ENCODE measurements around the gene MGME1. TPM values are rescaled to one million over a fixed set of nuclear protein-coding genes. Genes with fewer than 3 reads are reported as not detected.

The MGME1 gene
- total and polyA plus RNA-seq, 2 of the 13 experiments (the other 11 are each of a cell fraction or from before 2014, with no cell fraction given), result 36.7 to 66.6 TPM

DNA sequence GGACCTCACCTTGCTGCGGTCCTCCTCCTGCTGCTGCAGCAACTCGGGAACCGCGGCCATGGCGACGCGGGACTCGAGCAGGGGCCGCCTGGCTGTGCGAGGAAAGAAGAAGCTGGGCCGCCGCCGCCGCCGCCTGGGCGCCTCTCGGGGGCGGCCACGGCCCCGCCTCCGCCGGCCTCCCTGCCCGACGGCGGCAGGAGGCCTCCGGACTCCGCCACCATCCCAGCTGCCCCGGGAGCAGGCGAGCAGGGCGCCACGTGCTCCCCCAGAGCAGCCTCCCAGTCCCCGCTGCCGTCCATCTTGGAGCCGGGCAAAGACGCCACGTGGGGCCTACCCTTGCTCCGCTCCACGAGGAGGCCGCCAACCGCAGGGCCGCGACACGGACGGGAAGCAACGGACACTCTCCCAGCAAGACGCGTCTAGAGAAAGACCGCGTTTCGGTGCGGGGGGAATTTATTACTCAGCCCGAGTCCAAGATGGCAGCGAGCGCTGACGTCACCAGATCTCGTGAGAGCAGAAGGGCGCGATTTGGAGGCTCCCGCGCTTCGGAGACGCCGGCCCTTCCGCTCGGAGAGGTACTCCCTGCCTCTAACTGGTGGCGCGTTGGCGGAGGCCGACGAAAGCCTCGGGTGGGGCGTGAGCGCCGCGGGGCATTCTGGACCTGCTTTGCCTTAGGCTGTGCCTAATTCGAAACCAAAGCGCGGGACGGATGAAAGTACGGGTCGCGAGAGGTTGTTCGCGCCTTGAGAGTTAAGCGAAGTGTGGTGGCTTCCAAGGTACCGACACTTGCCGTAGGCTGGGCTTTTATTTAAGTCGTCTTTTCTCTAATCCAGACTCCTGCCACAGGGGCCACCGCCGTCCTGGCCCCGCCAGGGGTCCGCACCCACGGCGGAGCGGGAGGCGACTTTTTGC is at the start of gene MGME1, which contains the start of gene SNX5 (continued):
- TF ChIP-seq, protein P1, sequence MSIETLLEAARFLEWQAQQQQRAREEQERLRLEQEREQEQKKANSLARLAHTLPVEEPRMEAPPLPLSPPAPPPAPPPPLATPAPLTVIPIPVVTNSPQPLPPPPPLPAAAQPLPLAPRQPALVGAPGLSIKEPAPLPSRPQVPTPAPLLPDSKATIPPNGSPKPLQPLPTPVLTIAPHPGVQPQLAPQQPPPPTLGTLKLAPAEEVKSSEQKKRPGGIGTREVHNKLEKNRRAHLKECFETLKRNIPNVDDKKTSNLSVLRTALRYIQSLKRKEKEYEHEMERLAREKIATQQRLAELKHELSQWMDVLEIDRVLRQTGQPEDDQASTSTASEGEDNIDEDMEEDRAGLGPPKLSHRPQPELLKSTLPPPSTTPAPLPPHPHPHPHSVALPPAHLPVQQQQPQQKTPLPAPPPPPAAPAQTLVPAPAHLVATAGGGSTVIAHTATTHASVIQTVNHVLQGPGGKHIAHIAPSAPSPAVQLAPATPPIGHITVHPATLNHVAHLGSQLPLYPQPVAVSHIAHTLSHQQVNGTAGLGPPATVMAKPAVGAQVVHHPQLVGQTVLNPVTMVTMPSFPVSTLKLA (IDR thresholded peaks at IDR 0.05), result peak; percentile 95
- TF ChIP-seq, protein P2, sequence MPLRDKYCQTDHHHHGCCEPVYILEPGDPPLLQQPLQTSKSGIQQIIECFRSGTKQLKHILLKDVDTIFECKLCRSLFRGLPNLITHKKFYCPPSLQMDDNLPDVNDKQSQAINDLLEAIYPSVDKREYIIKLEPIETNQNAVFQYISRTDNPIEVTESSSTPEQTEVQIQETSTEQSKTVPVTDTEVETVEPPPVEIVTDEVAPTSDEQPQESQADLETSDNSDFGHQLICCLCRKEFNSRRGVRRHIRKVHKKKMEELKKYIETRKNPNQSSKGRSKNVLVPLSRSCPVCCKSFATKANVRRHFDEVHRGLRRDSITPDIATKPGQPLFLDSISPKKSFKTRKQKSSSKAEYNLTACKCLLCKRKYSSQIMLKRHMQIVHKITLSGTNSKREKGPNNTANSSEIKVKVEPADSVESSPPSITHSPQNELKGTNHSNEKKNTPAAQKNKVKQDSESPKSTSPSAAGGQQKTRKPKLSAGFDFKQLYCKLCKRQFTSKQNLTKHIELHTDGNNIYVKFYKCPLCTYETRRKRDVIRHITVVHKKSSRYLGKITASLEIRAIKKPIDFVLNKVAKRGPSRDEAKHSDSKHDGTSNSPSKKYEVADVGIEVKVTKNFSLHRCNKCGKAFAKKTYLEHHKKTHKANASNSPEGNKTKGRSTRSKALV (CRISPR knock-in tag; IDR thresholded peaks at IDR 0.05), result peak; percentile 91
- TF ChIP-seq, protein P3, sequence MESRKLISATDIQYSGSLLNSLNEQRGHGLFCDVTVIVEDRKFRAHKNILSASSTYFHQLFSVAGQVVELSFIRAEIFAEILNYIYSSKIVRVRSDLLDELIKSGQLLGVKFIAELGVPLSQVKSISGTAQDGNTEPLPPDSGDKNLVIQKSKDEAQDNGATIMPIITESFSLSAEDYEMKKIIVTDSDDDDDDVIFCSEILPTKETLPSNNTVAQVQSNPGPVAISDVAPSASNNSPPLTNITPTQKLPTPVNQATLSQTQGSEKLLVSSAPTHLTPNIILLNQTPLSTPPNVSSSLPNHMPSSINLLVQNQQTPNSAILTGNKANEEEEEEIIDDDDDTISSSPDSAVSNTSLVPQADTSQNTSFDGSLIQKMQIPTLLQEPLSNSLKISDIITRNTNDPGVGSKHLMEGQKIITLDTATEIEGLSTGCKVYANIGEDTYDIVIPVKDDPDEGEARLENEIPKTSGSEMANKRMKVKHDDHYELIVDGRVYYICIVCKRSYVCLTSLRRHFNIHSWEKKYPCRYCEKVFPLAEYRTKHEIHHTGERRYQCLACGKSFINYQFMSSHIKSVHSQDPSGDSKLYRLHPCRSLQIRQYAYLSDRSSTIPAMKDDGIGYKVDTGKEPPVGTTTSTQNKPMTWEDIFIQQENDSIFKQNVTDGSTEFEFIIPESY (CRISPR knock-in tag; IDR thresholded peaks at IDR 0.05), result peak; percentile 63
- peak; percentile 74 for TF ChIP-seq HMG20B (CRISPR knock-in tag; conservative IDR thresholded peaks at IDR 0.05)
- TF ChIP-seq ZNF83 (CRISPR knock-in tag; IDR thresholded peaks at IDR 0.05; ENCODE audit: borderline replicate concordance), result peak; percentile 98
- TF ChIP-seq KDM5B (CRISPR knock-in tag; IDR thresholded peaks at IDR 0.05; ENCODE audit: borderline replicate concordance), result peak; percentile 96
- TF ChIP-seq, protein P4, sequence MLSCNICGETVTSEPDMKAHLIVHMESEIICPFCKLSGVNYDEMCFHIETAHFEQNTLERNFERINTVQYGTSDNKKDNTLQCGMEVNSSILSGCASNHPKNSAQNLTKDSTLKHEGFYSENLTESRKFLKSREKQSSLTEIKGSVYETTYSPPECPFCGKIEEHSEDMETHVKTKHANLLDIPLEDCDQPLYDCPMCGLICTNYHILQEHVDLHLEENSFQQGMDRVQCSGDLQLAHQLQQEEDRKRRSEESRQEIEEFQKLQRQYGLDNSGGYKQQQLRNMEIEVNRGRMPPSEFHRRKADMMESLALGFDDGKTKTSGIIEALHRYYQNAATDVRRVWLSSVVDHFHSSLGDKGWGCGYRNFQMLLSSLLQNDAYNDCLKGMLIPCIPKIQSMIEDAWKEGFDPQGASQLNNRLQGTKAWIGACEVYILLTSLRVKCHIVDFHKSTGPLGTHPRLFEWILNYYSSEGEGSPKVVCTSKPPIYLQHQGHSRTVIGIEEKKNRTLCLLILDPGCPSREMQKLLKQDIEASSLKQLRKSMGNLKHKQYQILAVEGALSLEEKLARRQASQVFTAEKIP (CRISPR knock-in tag; IDR thresholded peaks at IDR 0.05; ENCODE audit: borderline replicate concordance), result 0 out of 2 replicates have a peak, but pooled peaks have one; percentile 12
- peak; percentile 86 for TF ChIP-seq ZNF138 (CRISPR knock-in tag; IDR thresholded peaks at IDR 0.05; ENCODE audit: low read depth)
- TF ChIP-seq ZNF331 (CRISPR knock-in tag; IDR thresholded peaks at IDR 0.05), result peak; percentile 83
- TF ChIP-seq ZNF841 (CRISPR knock-in tag; IDR thresholded peaks at IDR 0.05; ENCODE audit: borderline replicate concordance), result peak; percentile 98
- TF ChIP-seq SP1 (IDR thresholded peaks at IDR 0.05), result peak; percentile 60; the same call in 1 of the 2 replicates
- TF ChIP-seq SP1 (CRISPR knock-in tag; IDR thresholded peaks at IDR 0.05), result peak; percentile 70; the same call in 1 of the 2 replicates
- peak; percentile 97 for TF ChIP-seq KAT7 (CRISPR knock-in tag; IDR thresholded peaks at IDR 0.05; ENCODE audit: borderline replicate concordance)
- TF ChIP-seq ZNF207 (IDR thresholded peaks at IDR 0.05; ENCODE audit: borderline replicate concordance), result no peak
- TF ChIP-seq GTF3A (CRISPR knock-in tag; conservative IDR thresholded peaks at IDR 0.05), result 0 out of 2 replicates have a peak, but pooled peaks have one; percentile 8
- TF ChIP-seq ZSCAN31 (CRISPR knock-in tag; IDR thresholded peaks at IDR 0.05; ENCODE audit: low read depth), result peak; percentile 99
- TF ChIP-seq FOXO1 (CRISPR knock-in tag; IDR thresholded peaks at IDR 0.05), result peak; percentile 79; the same call in 1 of the 2 replicates
- no peak for TF ChIP-seq SRSF9 (IDR thresholded peaks at IDR 0.05; ENCODE audit: borderline replicate concordance, insufficient read depth, low read depth, low read length, poor library complexity, severe bottlenecking)
- TF ChIP-seq NR2F2 (IDR thresholded peaks at IDR 0.05; ENCODE audit: borderline replicate concordance, low read depth), result 0 out of 2 replicates have a peak, but pooled peaks have one; percentile 60
- TF ChIP-seq KMT2A (CRISPR knock-in tag; IDR thresholded peaks at IDR 0.05), result peak; percentile 100
- TF ChIP-seq SRY (CRISPR knock-in tag; IDR thresholded peaks at IDR 0.05), result peak; percentile 98
- no peak for TF ChIP-seq CBX1 (IDR thresholded peaks at IDR 0.05; ENCODE audit: low read depth)

Measured in HepG2 (cell line).